Activated naive CD4-positive, alpha-beta T cell treated with anti-CD3 and anti-CD28 coated beads, Interleukin-2, amount 50 U/mL, for 16 hours (primary cell): ENCODE measurements around the gene LHFPL3.
"Not testable (repeated sequence)": the region's sequence is repeated elsewhere in the genome, so short reads cannot be mapped to it uniquely, and the experiment has no call there.

Experiments
- DNase-seq: peaks from one replicate; pipeline ENCODE4 v3.0.0-alpha.2; 2020

The LHFPL3 gene

DNA sequence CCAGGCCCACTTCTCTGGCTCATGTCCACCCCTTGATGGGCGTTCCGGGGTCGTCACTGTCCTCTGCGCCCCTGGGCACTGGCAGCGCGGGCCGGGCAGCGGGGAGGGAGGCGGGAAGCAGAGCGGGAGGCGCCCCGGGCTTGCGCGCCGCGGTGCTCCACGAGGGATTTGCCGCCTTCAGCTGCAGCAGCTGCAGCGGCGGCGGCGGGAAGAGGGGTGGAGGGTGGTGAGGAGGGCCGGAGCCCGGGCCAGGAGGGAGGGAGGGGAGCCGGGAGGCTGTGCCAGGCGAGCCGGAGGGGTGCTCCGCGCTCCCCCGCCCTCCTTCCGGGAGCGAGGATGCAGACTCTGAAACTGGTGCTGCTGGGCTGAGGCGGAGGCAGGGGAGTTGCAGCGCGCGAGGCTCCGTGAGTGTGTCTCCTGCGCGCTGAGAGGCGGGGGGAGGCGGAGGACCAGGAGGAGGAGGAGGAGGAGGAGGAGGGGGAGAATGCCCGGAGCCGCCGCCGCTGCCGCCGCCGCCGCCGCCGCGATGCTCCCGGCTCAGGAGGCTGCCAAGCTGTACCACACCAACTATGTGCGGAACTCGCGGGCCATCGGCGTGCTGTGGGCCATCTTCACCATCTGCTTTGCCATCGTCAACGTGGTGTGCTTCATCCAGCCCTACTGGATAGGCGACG lies at the start of gene LHFPL3:
Gene LHFPL3 (plus strand): TSS at position 308 of the 674 bp plus-strand sequence.
- no peak for DNase-seq

DNA sequence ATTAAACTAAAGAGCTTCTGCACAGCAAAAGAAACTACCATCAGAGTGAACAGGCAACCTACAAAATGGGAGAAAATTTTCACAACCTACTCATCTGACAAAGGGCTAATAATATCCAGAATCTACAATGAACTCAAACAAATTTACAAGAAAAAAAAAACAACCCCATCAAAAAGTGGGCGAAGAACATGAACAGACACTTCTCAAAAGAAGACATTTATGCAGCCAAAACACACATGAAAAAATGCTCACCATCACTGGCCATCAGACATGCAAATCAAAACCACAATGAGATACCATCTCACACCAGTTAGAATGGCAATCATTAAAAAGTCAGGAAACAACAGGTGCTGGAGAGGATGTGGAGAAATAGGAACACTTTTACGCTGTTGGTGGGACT lies 46.7 kb upstream of the LHFPL3 start:
- DNase-seq = not testable (repeated sequence)

GRCh38 chr7:104286839-104287238 lies 41.6 kb upstream of the LHFPL3 start:
- DNase-seq = no peak

- no peak for DNase-seq
These were observed 40.3 kb upstream of the LHFPL3 start for GRCh38 chr7:104288137-104288536.

DNA sequence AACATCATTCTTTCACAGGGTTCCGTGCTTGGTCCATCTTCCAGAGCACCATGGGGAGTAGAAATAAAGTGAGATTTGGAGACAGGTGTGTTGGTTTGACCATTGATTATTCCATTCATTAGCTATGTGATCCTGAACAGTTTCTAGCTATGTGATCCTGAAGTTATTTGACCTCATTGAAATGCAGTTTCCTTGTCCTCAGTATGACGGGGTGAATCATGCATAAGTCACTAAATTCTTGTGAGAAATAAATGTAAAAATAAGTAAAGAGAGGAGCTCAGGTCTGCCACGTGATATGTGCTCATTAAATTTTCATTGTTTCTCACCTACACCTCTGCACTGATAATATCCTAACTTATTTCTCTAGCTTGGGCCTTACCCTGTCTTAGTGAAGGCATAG lies 34.1 kb upstream of the LHFPL3 start:
- DNase-seq = no peak

DNA sequence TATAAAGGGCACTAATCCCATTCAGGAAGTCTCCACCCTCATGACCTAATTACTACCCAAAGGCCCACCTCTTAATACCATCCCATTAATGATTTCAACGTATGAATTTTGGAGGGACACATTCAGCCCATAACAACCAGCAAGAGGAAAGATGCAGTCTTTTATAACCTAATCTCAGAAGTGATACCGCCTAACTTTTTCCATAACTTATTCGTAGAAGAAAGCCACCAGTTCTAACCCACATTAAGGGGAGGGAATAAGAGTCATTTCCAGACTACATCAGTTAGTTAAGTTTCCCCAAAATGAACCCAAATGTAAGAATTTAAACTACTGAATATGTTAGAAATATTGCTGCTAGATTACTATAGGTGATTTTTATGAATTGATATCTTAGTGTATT lies 32.1 kb upstream of the LHFPL3 start:
- no peak for DNase-seq

- no peak for DNase-seq
These were observed 31.5 kb upstream of the LHFPL3 start for GRCh38 chr7:104296900-104297299.

DNA sequence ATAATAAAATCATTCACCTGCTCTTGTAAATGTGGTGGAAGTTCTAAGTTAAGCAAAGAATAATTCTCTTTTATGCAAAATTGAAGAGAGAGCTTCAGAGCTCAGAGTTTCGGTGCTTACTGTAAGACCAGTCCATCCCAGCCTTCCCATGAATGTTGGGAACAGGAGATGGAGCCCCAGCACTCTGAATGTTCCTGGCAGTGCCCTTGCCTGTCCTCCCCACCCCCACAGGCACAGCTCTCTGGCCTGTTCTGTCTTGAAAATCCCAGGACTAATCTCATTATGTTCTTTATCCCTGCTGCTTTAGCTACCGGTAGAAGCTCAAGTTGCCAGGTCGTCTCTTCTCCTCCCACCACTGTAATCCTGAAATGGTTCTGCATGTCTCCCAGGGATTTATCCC lies 29.1 kb upstream of the LHFPL3 start:
- no peak for DNase-seq

GRCh38 chr7:104299777-104300176 lies 28.6 kb upstream of the LHFPL3 start:
- no peak for DNase-seq

- no peak for DNase-seq
These were observed 21.6 kb upstream of the LHFPL3 start for GRCh38 chr7:104306793-104307192.

GRCh38 chr7:104317948-104318629 lies 10.3 kb upstream of the LHFPL3 start:
- no peak for DNase-seq

GRCh38 chr7:104327534-104327933 lies 869 bp upstream of the LHFPL3 start:
- DNase-seq = no peak

GRCh38 chr7:104327938-104328295 lies 486 bp upstream of the LHFPL3 start:
- DNase-seq = no peak

- DNase-seq = no peak
These were observed 795 bp downstream of the LHFPL3 start for GRCh38 chr7:104328970-104329825.

DNA sequence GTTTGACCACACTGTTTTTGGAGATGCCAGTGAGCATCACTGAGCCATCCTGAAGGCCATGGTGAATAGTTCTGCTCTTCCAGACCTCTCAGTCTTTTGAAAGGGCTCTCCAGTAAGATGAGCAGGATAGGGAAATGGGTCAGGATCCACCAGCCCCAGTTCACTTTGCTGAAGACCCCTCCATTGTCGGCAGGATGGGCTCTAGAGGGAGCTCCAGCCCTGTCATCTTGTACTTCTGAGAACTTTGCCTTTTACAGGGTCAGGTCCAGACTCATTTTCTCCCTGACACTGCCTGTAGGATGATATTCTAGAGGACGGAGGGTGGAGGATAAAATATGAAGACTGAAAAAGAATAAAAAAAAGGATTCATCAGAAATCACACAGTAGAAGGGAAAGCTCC lies 13.1 kb downstream of the LHFPL3 start:
- no peak for DNase-seq

- no peak for DNase-seq
These were observed 24.3 kb downstream of the LHFPL3 start for GRCh38 chr7:104352736-104353135.

- no peak for DNase-seq
These were observed 28.8 kb downstream of the LHFPL3 start for GRCh38 chr7:104357166-104357565.

- DNase-seq = no peak
These were observed 30.2 kb downstream of the LHFPL3 start for GRCh38 chr7:104358446-104359132.

DNA sequence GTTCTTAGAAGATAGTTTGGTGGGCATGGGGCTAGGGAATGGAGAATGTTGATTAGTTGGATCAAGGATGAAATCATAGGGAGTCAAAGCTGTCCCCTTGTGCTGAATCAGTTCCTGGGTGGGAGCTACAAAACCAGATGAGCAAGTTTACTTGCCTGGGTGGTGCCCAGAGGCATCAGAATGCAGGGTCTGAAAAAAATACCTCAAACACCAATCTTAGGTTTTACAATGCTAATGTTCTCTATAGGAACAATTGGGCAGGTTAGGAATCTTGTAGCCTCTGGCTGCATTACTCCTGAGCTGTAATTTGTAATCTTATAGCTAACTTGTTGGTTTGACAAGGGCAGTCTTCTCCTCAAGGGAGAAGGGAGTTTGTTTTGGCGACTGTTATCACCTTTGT lies 34.4 kb downstream of the LHFPL3 start:
- no peak for DNase-seq

DNA sequence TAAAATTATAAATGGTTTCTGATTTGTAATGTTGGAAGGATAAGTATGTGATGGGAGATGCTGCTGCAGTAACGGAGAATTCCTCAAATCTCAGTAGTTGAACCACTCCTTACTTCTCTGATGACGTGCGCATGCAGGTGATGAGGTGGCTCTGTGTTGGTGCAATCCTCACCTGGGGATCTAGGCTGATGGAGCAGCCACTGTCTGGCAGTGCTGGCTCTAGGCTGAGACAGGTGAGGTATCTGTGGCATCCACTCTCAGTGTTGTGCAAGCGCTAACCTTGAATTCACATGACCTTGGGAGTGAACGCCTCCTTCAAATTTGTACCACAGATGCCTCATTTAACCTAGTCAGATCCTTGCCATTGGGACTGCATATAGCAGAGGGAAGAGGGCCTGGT lies 35.0 kb downstream of the LHFPL3 start:
- DNase-seq = no peak

DNA sequence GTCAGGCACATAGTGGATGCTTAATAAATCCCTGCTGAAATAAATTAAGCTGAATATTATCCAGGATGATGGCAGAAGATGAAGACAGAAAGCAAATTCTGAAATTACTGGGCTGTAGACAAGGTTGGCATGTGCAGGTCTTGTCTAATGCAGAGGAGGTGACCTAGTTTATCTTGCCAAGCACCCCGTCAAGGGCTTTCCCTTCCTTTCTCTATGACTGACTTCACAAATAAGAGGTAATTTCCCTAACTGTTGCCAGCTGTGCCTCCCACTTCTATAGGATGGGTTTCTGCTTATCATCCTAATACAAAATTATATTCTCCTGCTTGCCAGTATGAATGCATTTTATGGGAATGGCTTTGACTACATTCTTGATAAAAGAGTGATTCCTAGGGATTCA lies 38.0 kb downstream of the LHFPL3 start:
- no peak for DNase-seq

DNA sequence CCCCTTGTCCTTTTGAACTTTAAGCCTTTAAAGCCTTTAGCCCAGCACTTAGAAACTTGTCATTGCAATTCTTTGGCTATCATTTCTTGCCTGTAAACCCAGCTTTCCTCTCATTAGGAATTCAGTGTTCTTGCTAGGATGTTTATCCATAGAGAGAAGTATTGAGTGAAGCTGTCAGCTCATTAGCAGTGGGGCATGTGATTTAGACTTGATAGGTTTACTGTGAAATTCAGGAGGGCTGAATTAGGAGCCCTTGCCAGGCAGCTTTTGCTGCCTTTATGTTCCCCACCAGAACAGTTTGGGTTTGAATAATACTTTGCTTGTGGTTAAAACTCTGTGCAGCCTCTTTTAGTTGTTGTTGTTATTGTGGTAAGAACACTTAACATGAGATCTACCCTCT lies 39.5 kb downstream of the LHFPL3 start:
- DNase-seq = no peak

DNA sequence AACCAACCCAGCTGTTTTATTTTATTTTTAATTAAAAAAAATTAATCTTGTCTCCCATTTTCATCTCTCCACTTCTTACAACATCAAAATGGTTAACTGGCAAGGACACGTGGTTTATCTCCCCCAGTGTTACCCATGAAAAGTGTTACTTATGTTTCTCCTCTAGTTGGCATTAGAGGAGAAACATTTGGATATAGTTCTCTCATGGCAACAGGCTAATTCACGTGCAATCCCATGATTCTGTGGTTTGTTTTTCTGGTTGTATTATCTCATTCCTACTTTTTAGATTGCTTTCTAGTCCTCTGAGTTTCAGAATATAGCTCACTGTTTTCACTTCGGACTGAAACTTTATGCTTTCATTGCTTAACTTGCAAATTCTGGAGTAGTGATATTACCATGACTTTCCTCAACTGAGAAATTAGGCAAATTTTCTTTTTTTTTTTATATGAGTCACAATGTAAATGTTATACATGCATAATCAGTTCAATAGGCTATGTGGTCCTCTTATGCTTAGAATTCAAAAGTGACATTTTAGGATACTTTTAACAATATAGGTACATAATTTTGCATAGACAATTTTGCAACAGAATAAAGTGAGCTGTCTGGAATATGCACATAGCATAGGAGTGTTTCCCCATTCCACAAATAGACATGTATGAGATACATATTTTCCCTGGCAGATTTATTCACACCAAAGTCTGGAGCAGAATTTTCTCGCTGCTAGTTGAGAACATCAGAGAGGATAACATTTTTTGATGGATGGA lies 43.0 kb downstream of the LHFPL3 start:
- no peak for DNase-seq
